ENCODE measurements around the gene SPATA24.
A peak's percentile ranks its signal among the peaks of the same experiment; 100 is the strongest.

Gene SPATA24

DNA sequence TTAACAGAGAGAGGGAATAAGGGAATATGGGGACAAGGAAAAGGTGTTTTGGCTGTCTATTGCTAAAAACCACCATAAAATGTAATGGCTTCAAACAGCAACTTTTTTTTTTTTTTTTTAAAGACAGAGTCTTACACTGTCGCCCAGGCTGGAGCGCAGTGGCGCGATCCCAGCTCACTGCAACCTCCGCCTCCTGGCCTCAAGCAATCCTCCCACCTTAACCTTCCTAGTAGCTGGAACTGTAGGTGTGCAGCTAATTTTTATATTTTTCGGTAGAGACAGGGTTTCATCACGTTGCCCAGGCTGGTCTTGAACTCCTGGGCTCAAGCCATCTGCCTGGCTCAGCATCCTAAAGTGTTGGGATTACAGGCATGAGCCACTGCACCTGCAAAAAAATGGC, 4.3 kb upstream of the SPATA24 start:
- H3K36me3 ChIP-seq (ENCODE audit: low read length): no peaks in the 10 kb centered on the region
- peaks cover 3% of the 10 kb centered on the region for H3F3A ChIP-seq (ENCODE audit: insufficient read depth)
- no peaks in the 10 kb centered on the region for H3K9me3 ChIP-seq (ENCODE audit: insufficient read depth, low read length)
- peak overlapping the region; percentile 4 for H3K4me2 ChIP-seq (ENCODE audit: low read depth, low read length, poor library complexity, severe bottlenecking)
- H3K27me3 ChIP-seq (ENCODE audit: low read length): no peaks in the 10 kb centered on the region
- H3K9ac ChIP-seq (ENCODE audit: low read length): no peak overlapping the region
- no peak overlapping the region for H2AFZ ChIP-seq (ENCODE audit: low read depth, low read length, severe bottlenecking)
- H3K79me2 ChIP-seq (ENCODE audit: insufficient read depth, low read length): no peaks in the 10 kb centered on the region
- H3K9me2 ChIP-seq (replicated peaks; ENCODE audit: insufficient read depth, low read length): no peaks in the 10 kb centered on the region
- H4K20me1 ChIP-seq (ENCODE audit: low read depth, low read length): no peaks in the 10 kb centered on the region
- H3K4me3 ChIP-seq (ENCODE audit: insufficient read depth, low read length, poor library complexity, severe bottlenecking): no peak overlapping the region
- TF ChIP-seq EZH2phosphoT487 (conservative IDR thresholded peaks at IDR 0.05; ENCODE audit: low read length) (no peak), CTCF (IDR thresholded peaks at IDR 0.05; ENCODE audit: insufficient read depth, low read length, poor library complexity, severe bottlenecking) (no peak)
- no peak overlapping the region for H3K27ac ChIP-seq (ENCODE audit: low read depth, low read length)

- Histone ChIP-seq H3K36me3 (ENCODE audit: low read length) (no peaks in the 10 kb centered on the region), H3F3A (ENCODE audit: insufficient read depth) (peaks cover 6% of the 10 kb centered on the region), H3K9ac (ENCODE audit: low read length) (no peak overlapping the region), H3K79me2 (ENCODE audit: insufficient read depth, low read length) (no peaks in the 10 kb centered on the region), H3K9me3 (ENCODE audit: insufficient read depth, low read length) (no peaks in the 10 kb centered on the region), H3K27ac (ENCODE audit: low read depth, low read length) (0 out of 2 replicates have a peak overlapping the region, but pooled peaks have one; percentile 8), H3K4me3 (ENCODE audit: insufficient read depth, low read length, poor library complexity, severe bottlenecking) (no peak overlapping the region), H4K20me1 (ENCODE audit: low read depth, low read length) (no peaks in the 10 kb centered on the region), H3K27me3 (ENCODE audit: low read length) (no peaks in the 10 kb centered on the region), H3K4me2 (ENCODE audit: low read depth, low read length, poor library complexity, severe bottlenecking) (peak overlapping the region; percentile 4), H2AFZ (ENCODE audit: low read depth, low read length, severe bottlenecking) (peak overlapping the region; percentile 19), H3K9me2 (replicated peaks; ENCODE audit: insufficient read depth, low read length) (no peaks in the 10 kb centered on the region)
- TF ChIP-seq EZH2phosphoT487 (conservative IDR thresholded peaks at IDR 0.05; ENCODE audit: low read length): no peak
- TF ChIP-seq CTCF (IDR thresholded peaks at IDR 0.05; ENCODE audit: insufficient read depth, low read length, poor library complexity, severe bottlenecking): no peak
Observed at GRCh38 chr5:139407517-139407916, 3.6 kb upstream of the SPATA24 start.

- Histone ChIP-seq H3K4me3 (ENCODE audit: insufficient read depth, low read length, poor library complexity, severe bottlenecking) (no peak overlapping the region), H3K9me2 (replicated peaks; ENCODE audit: insufficient read depth, low read length) (no peaks in the 10 kb centered on the region)
Observed at GRCh38 chr5:139406963-139407362, 3.1 kb upstream of the SPATA24 start.

More at GRCh38 chr5:139406963-139407362, 3.1 kb upstream of the SPATA24 start:
- TF ChIP-seq CTCF (IDR thresholded peaks at IDR 0.05; ENCODE audit: insufficient read depth, low read length, poor library complexity, severe bottlenecking) (no peak), EZH2phosphoT487 (conservative IDR thresholded peaks at IDR 0.05; ENCODE audit: low read length) (no peak)
- H3K9me3 ChIP-seq (ENCODE audit: insufficient read depth, low read length): no peaks in the 10 kb centered on the region
- H2AFZ ChIP-seq (ENCODE audit: low read depth, low read length, severe bottlenecking): peak overlapping the region; percentile 19
- H3K4me2 ChIP-seq (ENCODE audit: low read depth, low read length, poor library complexity, severe bottlenecking): no peak overlapping the region
- no peaks in the 10 kb centered on the region for H3K27me3 ChIP-seq (ENCODE audit: low read length)
- H3K36me3 ChIP-seq (ENCODE audit: low read length): no peaks in the 10 kb centered on the region
- peaks cover 6% of the 10 kb centered on the region for H3F3A ChIP-seq (ENCODE audit: insufficient read depth)
- H3K9ac ChIP-seq (ENCODE audit: low read length): no peak overlapping the region
- no peaks in the 10 kb centered on the region for H4K20me1 ChIP-seq (ENCODE audit: low read depth, low read length)
- no peak overlapping the region for H3K27ac ChIP-seq (ENCODE audit: low read depth, low read length)
- H3K79me2 ChIP-seq (ENCODE audit: insufficient read depth, low read length): no peaks in the 10 kb centered on the region
